ENCODE results near the gene ABTB2.
"Not testable (repeated sequence)": the region's sequence is repeated elsewhere in the genome, so short reads cannot be mapped to it uniquely, and the experiment has no call there.

ABTB2 gene

GRCh38 chr11:34252651-34253050, 105.2 kb downstream of the ABTB2 start:
- no peak overlapping the region for H3K4me3 ChIP-seq (ENCODE audit: low read depth, low read length)

GRCh38 chr11:34252015-34252414, 105.8 kb downstream of the ABTB2 start:
- DNase-seq (ENCODE audit: low read depth) = no peak
- H3K4me3 ChIP-seq (ENCODE audit: low read depth, low read length) = no peak overlapping the region

More at GRCh38 chr11:34252651-34253050, 105.2 kb downstream of the ABTB2 start:
- DNase-seq (ENCODE audit: low read depth) = no peak

DNA sequence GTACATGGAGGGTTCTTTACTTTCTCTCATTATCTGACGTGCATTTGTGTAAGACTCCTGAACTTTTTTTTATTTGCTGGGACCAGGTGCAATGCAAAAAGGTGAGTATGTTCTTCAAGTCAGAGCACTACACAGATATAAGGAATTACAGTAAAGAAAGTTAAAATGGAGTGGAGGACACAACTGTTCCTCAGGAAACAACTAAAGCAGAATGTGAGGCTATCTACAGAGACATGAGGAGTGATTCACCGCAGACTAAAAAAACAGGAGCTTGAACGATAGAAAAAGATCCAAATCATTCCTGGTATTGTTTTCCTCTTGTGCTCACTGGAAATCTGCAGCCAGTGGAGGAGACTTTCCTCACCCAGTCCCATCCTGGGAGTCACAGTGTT, 106.2 kb downstream of the ABTB2 start:
- no peak for DNase-seq (ENCODE audit: low read depth)
- no peak overlapping the region for H3K4me3 ChIP-seq (ENCODE audit: low read depth, low read length)

GRCh38 chr11:34250732-34251588, 106.8 kb downstream of the ABTB2 start:
- DNase-seq (ENCODE audit: low read depth) = no peak

GRCh38 chr11:34250211-34250610, 107.6 kb downstream of the ABTB2 start:
- no peak for DNase-seq (ENCODE audit: low read depth)
- H3K4me3 ChIP-seq (ENCODE audit: low read depth, low read length) = no peak overlapping the region

More at GRCh38 chr11:34250732-34251588, 106.8 kb downstream of the ABTB2 start:
- H3K4me3 ChIP-seq (ENCODE audit: low read depth, low read length) = peak overlapping the region; percentile 23

DNA sequence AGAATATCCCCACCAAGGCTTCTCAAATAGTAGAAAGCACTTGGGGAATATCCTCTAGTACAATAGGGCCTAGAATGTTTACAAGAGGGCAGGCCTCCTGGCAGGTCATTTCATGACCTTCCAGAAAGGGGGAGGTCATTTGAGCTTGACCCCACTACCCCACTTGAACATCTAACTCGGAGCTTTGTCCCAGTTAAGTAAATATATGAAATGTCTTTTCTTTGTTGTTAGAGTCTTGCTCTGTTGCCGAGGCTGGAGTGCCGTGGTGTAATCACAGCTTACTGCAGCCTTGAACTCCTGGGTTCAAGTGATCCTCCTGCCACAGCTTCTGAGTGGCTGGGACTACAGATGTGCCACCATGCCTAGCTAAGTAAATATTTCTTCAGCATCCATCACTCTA, 108.4 kb downstream of the ABTB2 start:
- DNase-seq (ENCODE audit: low read depth) = no peak
- H3K4me3 ChIP-seq (ENCODE audit: low read depth, low read length) = no peak overlapping the region

- not testable (repeated sequence) for H3K4me3 ChIP-seq (ENCODE audit: low read depth, low read length); DNase-seq (ENCODE audit: low read depth)
These were observed 111.3 kb downstream of the ABTB2 start for GRCh38 chr11:34246511-34246910.

DNA sequence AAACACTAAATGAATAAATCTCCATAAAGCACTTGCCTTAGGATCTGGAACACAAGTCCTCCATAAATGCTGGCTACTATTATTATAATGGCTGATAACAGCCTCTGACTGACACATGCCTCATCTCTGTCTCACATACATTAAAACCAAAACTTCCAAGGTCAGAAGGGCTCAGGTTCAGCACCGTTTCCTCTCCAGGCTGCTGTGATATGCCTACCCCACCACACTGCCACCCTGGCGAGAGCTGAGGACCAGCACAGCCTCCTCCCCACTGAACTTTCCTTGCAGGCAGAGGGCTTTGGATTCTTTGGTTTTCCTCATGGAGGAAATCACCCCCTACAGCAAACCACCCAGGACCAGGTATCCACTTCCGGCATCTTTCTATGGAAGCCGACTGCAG, 112.8 kb downstream of the ABTB2 start:
- DNase-seq (ENCODE audit: low read depth) = no peak
- H3K4me3 ChIP-seq (ENCODE audit: low read depth, low read length) = no peak overlapping the region

DNA sequence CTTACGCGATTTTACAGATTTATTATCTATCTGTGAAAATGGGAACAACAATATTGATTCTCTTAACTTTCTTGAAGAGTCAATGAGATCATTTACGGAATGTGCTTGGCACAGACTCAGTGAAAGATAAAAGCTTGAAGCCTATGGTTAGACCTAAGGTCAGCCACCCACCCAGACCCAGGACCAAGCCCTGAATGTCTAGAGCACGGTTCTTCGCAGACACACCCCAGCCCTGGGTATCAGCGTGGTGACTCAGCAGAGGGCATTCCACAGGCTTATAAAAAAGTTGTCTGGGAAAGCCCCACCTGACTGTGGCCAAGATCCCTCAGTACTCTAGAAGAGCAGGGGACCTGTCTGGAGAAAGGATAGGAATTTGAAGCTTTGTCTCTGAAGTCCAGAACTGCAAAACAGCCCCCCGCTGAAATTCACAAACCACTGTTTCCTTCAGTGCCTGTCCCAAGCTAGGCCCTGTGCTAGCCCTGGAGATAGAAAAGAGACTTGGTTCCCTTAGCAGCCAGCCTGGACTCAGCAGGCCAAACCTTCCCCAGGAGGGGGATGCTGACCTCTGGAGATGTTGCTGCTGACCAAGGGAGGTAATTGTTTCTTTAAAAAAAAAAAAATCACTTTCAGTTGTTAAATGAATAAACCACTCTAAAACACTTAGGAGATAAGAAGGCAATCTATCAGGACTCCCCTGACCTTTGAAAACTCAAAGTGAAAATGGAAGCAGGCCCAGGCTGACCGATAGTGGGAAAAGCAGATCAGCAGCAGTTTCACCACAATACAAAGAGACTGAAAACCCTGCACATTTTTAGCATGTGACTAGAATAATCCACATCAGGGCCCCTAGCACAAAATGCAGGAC, 114.0 kb downstream of the ABTB2 start:
- no peak for DNase-seq (ENCODE audit: low read depth)
- no peak overlapping the region for H3K4me3 ChIP-seq (ENCODE audit: low read depth, low read length)

DNA sequence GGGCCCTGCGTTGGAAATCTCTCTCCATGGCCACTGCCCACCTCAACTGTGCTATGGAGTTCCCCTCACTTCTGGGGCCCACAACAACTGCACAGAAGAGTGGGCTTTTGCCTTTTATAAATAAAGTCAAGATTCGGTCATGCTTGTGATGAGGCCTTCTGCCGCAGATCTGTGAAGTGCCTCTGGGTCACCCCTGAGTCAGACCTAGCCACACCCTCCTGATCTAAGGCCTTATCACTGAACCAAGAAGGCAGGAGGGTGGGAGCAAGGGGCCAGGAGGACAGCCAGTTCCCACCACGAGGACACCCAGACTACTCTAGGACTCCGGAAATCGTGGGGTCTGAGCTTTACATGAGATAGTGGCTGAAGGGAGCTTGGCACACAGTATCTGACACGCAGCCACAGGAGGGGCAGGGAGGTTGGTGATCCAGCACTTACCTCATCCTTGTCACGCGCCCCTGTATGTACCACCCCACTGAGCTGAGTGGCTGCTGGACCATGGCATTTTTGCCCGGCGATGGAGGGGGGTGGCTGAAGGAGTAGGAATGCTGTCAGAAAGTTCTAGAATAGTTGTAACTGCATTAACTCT, 115.7 kb downstream of the ABTB2 start:
- DNase-seq (ENCODE audit: low read depth) = no peak

GRCh38 chr11:34240150-34240494, 117.7 kb downstream of the ABTB2 start:
- no peak overlapping the region for H3K4me3 ChIP-seq (ENCODE audit: low read depth, low read length)

More for the DNA sequence above, 115.7 kb downstream of the ABTB2 start:
- H3K4me3 ChIP-seq (ENCODE audit: low read depth, low read length) = no peak overlapping the region

DNA sequence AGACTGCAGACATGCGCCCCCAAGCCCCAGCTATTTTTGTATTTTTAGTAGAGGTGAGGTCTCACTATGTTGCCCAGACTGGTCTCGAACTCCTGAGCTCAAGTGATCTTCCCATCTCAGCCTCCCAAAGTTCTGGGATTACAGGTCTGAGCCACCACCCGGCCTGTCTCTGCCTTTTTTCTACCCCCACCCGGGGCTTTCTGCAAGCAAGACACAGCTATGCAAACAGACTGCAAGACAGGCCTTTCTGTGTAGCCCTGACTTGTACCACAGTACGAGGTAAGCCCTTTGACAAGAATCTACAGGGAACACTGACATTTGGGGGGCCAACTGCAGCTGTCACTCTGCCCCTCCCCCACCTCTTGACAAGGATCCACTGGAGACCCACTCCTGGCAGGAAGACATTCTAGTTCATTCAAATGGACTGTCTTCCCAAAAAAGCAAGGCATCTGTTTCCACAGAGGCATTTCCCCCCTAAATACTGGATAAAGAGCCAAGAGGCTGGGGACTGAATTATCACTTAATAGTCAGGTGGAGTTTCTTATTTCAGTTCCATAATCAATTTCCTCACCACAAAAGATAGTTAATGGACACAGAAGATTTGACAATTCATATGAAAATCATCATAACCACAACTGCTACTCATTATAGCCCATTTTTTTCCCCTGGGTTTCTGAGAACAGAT, 118.2 kb downstream of the ABTB2 start:
- no peak overlapping the region for H3K4me3 ChIP-seq (ENCODE audit: low read depth, low read length)
- no peak for DNase-seq (ENCODE audit: low read depth)

More at GRCh38 chr11:34240150-34240494, 117.7 kb downstream of the ABTB2 start:
- no peak for DNase-seq (ENCODE audit: low read depth)

- DNase-seq (ENCODE audit: low read depth) = no peak
- H3K4me3 ChIP-seq (ENCODE audit: low read depth, low read length) = no peak overlapping the region
These were observed 118.8 kb downstream of the ABTB2 start for GRCh38 chr11:34238966-34239365.

DNA sequence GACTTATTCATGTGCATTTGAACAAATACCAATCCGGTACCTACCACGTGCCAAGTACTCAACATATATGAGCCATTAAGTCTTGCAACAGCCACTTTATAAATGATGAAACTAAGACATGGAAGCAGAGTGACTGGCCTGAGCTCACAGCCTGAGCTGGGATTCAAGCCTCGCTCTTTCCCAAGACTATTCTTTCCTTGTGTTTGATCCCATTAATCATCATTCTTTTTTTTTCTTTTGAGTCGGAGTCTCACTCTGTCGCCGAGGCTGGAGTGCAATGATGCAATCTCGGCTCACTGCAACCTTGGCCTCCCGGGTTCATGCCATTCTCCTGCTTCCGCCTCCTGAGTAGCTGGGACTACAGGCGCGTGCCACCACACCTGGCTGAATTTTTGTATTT, 119.3 kb downstream of the ABTB2 start:
- H3K4me3 ChIP-seq (ENCODE audit: low read depth, low read length) = no peak overlapping the region
- DNase-seq (ENCODE audit: low read depth) = no peak

GRCh38 chr11:34236572-34236971, 121.2 kb downstream of the ABTB2 start:
- DNase-seq (ENCODE audit: low read depth) = no peak
- H3K4me3 ChIP-seq (ENCODE audit: low read depth, low read length) = no peak overlapping the region

- no peak for DNase-seq (ENCODE audit: low read depth)
- no peak overlapping the region for H3K4me3 ChIP-seq (ENCODE audit: low read depth, low read length)
These were observed 122.2 kb downstream of the ABTB2 start for GRCh38 chr11:34235591-34236071.

- no peak overlapping the region for H3K4me3 ChIP-seq (ENCODE audit: low read depth, low read length)
- DNase-seq (ENCODE audit: low read depth) = no peak
These were observed 122.6 kb downstream of the ABTB2 start for GRCh38 chr11:34235189-34235588.

- H3K4me3 ChIP-seq (ENCODE audit: low read depth, low read length) = no peak overlapping the region
- no peak for DNase-seq (ENCODE audit: low read depth)
These were observed 123.6 kb downstream of the ABTB2 start for GRCh38 chr11:34234086-34234740.

DNA sequence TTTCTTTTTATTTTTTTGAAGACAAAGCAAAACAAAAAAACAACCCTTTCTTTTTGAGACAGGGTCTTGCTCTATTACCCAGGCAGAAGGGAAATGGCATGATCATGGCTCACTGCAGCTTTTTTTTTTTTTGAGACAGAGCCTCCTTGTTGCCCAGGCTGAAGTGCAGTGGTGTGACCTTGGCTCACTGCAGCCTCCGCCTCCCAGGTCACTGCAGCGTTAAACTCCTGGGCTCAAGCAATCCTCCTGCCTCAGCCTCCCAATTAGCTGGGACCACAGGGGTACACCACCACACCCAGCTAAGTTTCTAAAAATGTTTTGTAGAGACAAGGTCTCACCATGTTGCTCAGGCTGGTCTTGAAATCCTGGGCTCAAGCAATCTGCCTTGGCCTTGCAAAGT, 124.6 kb downstream of the ABTB2 start:
- no peak overlapping the region for H3K4me3 ChIP-seq (ENCODE audit: low read depth, low read length)
- no peak for DNase-seq (ENCODE audit: low read depth)
